NCI-H345 (cell line): ENCODE results near the gene DICER1.
"Not testable (repeated sequence)": the region's sequence is repeated elsewhere in the genome, so short reads cannot be mapped to it uniquely, and the experiment has no call there.

Experiments used
- DNase-seq: peaks from one replicate; lab custom pipeline; 2025; lab: John Stamatoyannopoulos, UW

The DICER1 gene, protein sequence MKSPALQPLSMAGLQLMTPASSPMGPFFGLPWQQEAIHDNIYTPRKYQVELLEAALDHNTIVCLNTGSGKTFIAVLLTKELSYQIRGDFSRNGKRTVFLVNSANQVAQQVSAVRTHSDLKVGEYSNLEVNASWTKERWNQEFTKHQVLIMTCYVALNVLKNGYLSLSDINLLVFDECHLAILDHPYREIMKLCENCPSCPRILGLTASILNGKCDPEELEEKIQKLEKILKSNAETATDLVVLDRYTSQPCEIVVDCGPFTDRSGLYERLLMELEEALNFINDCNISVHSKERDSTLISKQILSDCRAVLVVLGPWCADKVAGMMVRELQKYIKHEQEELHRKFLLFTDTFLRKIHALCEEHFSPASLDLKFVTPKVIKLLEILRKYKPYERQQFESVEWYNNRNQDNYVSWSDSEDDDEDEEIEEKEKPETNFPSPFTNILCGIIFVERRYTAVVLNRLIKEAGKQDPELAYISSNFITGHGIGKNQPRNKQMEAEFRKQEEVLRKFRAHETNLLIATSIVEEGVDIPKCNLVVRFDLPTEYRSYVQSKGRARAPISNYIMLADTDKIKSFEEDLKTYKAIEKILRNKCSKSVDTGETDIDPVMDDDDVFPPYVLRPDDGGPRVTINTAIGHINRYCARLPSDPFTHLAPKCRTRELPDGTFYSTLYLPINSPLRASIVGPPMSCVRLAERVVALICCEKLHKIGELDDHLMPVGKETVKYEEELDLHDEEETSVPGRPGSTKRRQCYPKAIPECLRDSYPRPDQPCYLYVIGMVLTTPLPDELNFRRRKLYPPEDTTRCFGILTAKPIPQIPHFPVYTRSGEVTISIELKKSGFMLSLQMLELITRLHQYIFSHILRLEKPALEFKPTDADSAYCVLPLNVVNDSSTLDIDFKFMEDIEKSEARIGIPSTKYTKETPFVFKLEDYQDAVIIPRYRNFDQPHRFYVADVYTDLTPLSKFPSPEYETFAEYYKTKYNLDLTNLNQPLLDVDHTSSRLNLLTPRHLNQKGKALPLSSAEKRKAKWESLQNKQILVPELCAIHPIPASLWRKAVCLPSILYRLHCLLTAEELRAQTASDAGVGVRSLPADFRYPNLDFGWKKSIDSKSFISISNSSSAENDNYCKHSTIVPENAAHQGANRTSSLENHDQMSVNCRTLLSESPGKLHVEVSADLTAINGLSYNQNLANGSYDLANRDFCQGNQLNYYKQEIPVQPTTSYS (N-terminal part only)

DNA sequence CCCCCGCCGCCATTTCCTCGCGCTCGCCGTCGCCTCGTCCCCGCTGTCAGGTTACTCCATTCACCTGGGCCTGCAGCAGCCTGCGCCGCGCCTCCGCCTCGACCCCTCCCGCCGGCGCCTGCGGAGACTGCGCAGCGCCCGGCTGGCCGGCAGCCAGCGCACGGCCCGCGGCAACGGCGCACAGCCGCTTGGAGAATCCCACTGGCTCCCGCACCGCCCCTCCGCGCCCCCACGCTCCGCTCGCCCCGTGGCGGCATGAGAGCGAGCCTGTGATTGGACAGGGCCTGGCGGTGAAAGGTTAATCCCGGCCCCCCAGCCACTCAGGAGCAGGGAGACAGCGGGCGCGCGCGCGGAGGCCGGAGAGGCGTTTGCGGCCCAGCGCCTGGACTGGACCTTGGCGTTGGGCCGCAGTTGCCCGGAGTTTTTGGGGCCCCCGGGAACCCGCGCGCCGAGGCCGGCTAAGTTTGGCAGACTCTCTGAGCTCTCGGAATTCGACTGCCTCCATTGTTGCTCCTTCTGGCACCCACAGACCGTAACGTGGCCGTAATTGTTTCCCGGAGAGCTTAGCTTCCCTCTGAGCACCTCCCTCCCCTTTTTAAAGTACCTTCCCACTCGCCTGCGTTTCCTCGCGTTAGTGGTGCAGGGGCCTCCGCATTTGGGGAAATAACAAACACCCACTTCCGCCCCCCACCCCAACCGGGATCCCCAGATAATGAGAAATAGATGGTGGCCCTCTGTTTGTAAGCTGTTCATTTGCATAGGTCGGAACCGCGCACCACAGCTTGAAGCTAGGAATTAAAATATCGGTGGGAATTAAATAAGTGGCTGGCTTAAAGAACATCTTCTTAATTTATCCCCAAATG is at the start of gene DICER1:
Gene DICER1, minus strand, starts transcription at position 203 of the 863 bp plus-strand sequence. CDS start 24,071 bp downstream, outside the sequence.
- DNase-seq: peak; percentile 97

DNA sequence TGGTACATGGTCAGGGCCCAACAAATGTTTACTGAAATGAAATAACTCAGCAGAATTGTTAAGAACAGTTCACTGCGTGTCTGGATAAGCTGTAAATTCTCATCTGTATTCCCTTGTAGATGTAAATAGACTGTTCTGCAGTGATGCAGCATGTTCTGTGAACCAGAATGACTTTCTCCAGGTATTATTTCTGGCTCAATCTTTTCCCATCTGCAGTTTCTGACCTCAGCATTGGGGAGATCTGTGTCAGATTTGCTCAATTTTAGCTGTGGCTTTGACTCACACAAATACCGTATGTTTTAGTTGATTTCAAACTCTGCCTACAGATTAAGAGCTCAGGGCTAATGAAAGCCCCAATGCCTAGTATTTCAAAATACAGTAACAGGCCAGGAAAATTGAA is 49.2 kb upstream of the DICER1 start:
- no peak for DNase-seq

DNA sequence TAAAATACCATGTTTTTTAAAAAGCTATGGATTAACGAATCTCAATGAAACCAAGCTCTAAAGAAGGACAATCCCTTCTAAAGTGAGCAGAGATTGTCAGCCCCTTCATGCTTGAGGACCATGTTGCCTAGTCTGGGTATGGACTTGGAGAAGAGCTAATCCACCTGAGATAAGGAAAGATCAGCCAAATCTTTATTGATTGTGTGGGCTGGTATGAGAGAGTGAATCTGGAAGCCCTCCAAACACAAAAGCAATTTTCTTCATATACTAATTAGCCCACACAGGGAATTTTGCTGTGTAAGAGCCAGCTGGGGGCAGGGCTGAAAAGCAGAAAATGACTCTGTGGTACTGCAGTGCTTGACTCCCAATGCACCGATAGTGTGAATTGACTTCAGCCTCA is 47.4 kb upstream of the DICER1 start:
- no peak for DNase-seq

DNA sequence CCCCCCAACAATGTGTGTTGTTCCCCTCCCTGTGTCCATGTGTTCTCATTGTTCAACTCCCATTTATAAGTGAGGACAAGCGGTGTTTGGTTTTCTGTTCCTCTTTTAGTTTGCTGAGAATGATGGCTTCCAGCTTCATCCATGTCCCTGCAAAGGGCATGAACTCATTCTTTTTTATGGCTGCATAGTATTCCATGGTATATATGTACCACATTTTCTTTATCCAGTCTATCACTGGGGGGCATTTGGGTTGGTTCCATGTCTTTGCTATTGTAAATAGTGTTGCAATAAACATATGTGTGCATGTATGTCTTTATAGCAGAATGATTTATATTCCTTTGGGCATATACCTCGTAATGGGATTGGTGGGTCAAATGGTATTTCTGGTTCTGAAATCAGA is 44.4 kb upstream of the DICER1 start:
- DNase-seq: not testable (repeated sequence)

DNA sequence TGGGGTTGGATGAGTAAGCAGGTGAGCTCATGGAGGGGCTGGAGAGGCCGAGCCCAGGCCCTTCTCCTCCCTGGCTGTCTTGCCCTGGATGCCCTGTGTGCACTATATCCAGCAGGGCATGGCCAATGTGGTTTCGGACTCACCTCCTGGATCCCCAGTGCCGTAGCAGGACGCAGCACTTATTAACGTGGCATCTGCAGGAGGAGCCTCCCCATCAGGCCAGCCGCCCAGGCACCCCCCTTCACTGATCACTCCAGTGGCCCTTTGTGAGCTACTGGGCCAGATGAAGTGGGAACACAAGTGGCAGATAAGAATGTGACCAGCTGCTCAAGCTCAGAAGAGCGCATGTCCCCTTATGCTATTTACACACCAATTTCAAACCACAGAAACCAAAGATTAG is 43.1 kb upstream of the DICER1 start:
- DNase-seq: peak; percentile 64

DNA sequence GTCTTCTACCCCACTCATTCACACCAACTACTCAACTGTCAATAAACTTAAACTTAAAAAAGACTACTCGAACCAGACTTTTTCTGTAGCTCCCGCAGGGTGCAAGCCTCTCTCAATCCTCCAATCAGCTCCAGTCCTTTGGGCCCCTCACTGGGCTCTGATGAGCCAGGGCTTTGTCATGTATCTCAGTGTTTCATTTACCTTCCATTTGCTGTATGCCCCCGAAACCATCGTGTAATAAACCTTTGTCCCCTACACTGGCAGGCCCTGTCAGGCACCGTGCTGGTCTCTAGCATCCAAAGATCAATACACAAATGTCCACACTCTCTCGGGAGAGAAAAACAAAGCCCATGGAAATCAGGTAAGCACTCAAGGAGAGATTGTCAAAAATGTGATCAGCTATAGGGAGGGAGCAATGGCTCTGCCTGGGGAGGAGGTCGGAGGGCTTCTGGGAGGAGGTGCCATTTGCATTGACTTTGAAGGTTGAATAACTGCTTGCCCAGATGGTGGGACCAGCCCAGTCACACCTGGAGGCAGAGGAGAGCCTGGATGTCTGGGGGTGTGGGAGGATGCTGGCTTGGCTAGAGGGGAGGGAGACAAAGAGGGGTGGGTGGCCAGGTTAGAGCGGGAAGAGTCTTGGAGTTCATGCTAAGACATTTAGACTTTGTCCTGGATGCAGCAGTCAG is 42.1 kb upstream of the DICER1 start:
- no peak for DNase-seq

DNA sequence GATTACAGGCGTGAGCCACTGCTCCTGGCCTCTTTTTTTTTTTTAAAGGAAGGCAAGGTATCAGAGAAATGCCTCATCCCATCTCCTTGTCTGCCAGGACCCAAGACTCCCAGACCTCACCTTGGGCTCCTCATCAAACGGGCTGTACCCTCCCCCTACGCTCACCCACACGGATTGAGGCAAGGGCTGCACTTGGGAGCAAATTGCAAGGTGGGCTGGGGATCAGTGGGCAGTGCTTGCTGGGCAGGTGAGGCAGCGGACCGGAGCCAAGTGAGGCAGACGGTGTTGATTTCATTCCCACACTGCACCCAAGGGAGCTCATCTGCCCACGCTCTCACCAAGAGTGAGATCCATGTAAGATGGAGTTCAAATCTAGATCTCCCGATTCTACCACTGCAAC is 41.0 kb upstream of the DICER1 start:
- no peak for DNase-seq

DNA sequence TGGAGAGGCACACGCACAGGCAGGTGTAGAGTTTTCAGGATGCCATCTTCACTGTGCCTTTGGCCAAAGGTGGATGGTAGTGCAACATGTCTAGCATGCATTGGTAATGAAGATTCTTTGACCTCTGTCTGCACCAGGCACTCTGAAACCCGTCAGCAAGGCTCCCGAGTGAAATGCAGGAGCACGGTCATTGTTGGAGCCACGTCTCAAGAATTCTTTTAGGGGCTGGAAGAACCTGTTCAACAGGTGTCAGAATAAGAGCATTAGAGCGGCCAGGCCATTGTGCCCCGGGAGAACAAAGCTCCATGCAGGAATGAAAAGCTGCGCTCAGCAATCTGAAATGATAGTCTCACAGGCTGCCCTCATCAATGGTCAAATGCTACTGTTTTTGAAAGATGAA is 40.2 kb upstream of the DICER1 start:
- no peak for DNase-seq

DNA sequence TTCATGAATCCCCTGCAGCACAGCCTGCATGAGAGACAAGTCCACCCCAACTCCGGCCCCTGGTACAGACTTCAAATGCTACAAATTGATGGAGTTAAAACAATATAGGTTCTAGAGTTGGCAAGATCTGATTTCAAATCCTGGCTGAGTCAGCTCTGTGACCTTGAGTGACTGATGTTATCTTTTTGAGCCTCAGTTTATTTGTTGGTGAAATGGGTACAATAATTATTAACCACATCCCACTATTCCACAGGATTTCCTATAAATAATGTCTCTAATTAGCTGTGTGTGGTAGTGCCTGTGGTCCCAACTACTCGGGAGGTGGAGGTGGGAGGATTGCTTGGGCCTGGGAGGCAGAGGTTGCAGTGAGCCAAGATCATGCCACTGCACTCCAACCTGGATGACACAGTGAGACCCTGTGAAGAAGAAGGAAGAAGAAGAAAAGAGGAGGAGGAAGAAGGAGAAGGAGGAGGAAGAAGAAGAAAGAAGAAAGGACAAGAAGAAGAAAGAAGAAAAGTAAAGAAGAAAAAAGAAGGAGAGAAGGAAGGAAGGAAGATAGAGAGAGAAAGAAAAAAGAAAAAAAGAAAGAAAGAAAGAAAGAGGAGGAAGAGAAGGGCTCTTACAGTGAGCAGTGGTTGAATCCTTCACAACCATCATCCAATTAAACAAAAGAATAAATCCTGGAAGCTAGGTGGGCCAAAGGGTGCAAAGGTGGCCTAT is 39.7 kb upstream of the DICER1 start:
- DNase-seq: no peak

DNA sequence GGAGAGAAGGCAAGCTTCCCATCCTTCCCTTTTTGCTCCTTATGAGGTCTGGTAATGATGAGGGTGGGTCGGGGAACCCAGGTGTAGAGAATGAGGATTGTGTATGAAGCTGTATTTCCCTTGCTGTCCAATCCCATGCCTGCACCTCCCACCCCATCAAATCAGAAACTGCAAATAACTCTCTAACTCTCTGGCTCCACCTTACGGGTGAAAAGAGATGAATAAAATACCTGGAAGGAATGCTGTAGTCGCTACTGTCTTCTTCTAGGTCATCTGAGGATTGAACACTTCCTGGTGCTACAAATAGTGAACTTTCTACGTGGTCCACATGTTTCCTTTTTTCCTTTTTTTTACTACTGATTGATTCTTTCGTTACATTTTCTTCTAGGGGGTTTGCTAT is 38.9 kb upstream of the DICER1 start:
- no peak for DNase-seq

DNA sequence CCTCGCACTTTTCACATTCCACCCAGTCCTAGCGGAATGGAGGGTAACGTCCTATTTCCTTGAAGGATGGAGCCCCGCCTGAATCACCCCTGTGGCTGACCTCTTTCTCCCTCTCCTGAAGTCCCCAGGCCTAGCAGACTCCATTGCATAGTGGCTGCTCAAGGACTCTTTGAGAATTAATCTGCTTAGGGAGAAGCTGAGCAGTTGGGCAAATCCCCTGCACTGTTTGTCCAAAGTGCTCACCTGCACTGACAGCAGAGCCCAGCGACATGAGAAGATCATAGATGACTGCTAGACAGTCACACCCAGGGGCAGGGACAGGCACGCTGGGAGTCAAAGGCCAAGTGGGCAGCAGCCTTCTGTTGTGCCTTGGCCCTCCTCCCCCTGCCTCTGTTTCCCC is 37.7 kb upstream of the DICER1 start:
- DNase-seq: no peak

DNA sequence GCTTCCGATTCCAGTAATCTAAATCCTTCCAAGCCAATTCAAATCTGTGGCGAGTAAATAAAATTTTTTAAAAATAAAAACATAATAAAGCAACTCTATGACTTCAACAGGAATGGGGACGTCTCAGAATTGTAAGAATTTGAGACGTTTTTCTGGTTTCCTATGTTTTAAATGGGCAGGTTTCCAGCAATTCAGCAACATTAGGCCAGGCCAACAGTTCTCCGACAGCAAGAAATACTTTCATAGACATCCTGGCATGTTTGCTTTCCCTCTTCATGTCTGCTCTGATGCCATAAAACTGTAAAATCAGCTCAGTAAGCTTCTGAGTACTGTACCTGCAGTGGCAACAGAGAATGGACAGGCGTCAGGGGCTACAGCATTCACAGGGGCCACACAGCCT is 35.8 kb upstream of the DICER1 start:
- no peak for DNase-seq

DNA sequence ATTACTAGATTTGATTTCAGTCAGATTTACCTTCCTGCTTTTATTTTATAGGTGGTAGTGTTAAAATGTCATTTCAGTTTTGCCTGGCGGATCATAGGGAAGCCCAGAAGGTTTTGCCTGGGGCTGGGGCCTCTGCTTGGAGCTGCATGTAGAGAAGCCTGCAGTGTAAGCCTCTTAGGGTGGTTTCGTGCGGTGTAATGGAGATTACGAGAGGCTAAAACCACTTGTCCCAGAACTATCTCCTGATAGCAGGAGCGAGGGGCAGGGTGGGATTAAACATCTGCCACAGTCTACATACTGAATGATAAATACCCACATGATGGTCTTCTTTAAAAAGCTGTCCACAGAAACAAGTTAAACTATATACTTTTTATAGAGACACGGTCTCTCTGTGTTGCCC is 35.0 kb upstream of the DICER1 start:
- DNase-seq: no peak

DNA sequence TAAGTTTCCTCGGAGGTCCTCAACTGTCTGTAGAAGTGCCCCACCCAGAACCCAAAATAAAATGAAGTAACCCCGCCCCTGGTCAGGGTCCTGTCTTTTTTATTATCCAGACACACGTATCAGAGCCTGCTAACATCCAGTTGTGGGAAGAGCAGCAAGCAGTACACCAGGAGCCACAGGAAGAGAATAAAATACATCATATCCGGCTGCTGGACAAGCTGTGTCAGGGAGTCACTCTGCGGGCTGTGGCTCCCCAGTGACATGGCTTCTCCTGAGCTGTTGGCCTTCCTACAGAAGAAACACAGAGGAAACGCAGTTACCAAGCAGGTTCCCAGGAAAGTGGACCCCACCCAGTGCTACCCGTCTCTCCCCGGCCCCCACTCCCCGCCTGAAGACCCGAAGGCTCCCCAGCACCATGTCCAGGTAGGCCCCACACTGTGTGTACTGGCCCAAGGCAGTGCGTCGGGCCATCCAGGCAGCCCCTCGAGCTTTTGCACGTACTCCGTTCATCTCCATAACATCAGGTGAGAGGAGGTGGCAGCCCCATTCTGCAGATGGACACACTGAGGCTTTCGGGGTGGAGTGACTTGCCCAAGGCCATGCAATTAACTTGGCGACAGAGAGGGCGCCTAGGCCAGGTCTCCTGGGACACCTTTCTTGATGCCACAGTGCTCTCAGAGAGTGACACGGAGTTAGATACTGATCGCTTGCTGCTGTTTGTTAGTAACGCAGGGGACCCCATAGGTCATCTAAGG is 34.3 kb upstream of the DICER1 start:
- no peak for DNase-seq

DNA sequence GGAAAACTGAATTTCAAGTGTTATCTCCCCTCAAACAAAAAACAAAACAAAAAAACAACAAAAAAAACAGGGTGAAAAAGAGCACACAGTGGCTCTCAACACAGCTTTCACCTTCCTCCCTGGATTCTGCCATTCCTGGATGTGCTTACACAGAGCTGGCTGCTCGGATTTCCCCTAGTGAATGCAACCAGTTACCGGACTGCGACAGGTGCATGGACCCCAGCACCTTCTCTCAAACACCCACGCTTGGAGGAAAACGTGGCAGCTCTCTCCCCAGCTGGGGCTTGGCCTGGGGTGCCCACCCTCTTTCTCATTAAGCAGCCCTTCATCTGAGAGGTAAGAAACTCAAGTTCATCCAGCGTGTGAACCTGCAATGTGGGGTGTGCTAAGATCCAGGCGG is 33.5 kb upstream of the DICER1 start:
- no peak for DNase-seq

DNA sequence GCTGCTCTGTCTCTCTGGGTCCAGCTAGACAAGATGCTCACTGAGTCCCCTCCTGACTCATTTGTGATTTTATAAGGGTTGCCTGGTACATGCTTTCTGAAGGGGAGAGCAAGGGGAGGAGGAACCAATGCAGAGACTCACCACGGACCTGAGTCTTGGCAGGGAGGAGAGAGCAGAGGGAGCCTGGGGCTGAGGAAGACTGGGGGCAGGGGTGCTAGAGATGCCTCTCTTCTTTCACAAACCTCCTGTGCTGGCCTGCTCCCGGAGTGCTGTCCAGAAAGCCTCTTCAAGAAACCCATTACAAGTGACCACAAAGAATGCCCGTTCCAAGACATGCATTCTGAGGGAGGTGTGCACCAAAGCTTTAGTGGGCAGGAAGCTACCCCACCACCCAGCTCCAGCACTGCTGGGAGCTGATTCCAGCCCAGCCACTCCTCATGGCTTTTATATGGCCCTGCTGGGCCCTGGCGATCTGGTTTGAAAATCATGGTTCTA is 33.1 kb upstream of the DICER1 start:
- no peak for DNase-seq

DNA sequence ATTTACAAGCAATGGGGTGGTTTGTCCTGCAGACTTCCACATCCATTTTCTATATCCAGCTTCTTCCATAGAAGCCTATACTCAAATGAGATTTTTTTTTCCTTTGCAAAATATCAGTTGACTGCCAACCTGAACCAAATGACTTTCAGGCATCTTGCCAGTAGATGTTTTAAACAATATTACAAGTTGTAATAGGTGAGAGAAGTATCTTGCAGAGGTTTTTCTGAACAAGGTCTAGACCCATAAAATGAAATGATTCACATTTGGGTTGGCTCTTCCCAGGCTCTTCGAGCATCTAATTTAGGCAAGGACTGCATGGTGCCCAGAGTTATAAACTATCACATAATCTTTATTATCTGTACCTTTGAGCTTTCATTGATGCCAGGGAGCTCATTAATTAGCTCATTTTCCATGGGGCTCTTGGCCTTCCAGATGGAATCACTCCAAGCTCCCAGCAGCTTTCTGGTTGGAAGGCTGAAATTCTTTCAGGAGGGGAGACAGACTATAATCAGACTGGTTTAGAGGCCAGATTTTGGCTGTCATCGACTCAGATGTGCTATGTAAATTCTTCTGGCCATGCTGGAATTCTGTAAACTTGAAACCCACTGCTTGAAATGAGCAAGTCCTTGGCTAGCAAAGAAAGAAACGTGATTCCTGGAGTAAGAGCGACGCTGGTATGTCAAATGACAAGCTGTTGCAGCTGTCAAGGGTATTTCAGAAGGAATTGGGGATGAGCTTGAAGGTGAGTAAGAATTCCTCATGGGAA is 32.2 kb upstream of the DICER1 start:
- no peak for DNase-seq

DNA sequence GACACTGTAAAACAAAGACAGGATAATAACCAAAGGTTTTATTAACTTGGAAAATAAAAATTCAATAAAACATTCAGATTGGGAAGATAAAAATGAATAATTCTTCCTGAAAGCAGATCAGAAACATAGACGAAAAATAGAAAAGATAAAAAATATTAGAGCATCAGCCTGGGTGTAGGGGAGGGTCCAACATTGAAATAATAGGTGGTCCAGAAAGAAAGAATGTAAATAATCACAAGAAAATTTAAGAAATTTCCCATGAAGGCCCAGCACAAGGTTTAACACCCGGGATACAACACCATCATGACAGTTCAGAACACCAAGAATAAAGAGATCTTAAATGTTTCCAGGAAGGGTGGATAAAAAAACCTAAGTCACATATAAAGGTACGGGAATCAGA is 31.1 kb upstream of the DICER1 start:
- DNase-seq: no peak
